ENCODE measurements around the gene ARID1A. TPM values are rescaled to one million over a fixed set of nuclear protein-coding genes. Genes with fewer than 3 reads are reported as not detected.

Gene ARID1A
- total RNA-seq, 2 donors from 2014 or later = 32.7 to 48.8 TPM

DNA sequence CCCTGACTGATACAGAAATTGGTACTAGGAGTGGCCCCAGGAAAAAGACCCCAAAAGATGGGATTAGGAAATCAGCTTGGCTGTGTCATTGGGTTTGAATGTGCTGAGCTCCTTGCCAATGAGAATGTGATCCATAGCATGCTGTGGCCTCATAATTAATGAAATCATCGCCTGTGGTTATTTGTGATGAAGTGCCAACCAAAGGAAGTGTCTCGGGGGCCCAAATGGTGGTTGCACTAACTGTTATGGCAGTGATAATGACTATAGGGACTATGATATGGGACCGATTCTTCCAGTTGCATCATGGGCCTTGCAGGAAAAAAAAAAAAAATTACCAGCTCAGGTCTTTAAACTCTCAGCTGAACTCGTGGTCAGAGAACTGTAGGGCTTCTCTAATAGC lies 115.2 kb downstream of the ARID1A start:
- DNase-seq (ENCODE audit: low spot score) = no peak
- H3K36me3 ChIP-seq = no peaks in the 10 kb centered on the region
- H3K4me1 ChIP-seq = no peaks in the 10 kb centered on the region
- TF ChIP-seq, protein P1, sequence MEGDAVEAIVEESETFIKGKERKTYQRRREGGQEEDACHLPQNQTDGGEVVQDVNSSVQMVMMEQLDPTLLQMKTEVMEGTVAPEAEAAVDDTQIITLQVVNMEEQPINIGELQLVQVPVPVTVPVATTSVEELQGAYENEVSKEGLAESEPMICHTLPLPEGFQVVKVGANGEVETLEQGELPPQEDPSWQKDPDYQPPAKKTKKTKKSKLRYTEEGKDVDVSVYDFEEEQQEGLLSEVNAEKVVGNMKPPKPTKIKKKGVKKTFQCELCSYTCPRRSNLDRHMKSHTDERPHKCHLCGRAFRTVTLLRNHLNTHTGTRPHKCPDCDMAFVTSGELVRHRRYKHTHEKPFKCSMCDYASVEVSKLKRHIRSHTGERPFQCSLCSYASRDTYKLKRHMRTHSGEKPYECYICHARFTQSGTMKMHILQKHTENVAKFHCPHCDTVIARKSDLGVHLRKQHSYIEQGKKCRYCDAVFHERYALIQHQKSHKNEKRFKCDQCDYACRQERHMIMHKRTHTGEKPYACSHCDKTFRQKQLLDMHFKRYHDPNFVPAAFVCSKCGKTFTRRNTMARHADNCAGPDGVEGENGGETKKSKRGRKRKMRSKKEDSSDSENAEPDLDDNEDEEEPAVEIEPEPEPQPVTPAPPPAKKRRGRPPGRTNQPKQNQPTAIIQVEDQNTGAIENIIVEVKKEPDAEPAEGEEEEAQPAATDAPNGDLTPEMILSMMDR (IDR thresholded peaks at IDR 0.05) = no peak
- H3K9me3 ChIP-seq = no peaks in the 10 kb centered on the region
- H3K27me3 ChIP-seq = no peaks in the 10 kb centered on the region
- no peak overlapping the region for H3K27ac ChIP-seq
- no peak overlapping the region for H3K4me3 ChIP-seq

GRCh38 chr1:26811708-26812107 lies 115.9 kb downstream of the ARID1A start:
- TF ChIP-seq, protein P1 (IDR thresholded peaks at IDR 0.05) = no peak
- DNase-seq (ENCODE audit: low spot score) = no peak
- no peaks in the 10 kb centered on the region for H3K4me1 ChIP-seq
- H3K27me3 ChIP-seq = no peaks in the 10 kb centered on the region
- H3K9me3 ChIP-seq = no peaks in the 10 kb centered on the region
- no peak overlapping the region for H3K4me3 ChIP-seq
- H3K27ac ChIP-seq = no peak overlapping the region
- H3K36me3 ChIP-seq = no peaks in the 10 kb centered on the region

- Histone ChIP-seq H3K9me3 (no peaks in the 10 kb centered on the region), H3K27ac (no peak overlapping the region), H3K4me1 (no peaks in the 10 kb centered on the region), H3K36me3 (no peaks in the 10 kb centered on the region), H3K27me3 (no peaks in the 10 kb centered on the region), H3K4me3 (no peak overlapping the region)
- TF ChIP-seq, protein P1 (IDR thresholded peaks at IDR 0.05) = no peak
- DNase-seq (ENCODE audit: low spot score) = no peak
Measured at GRCh38 chr1:26814377-26814776, 118.6 kb downstream of the ARID1A start.

DNA sequence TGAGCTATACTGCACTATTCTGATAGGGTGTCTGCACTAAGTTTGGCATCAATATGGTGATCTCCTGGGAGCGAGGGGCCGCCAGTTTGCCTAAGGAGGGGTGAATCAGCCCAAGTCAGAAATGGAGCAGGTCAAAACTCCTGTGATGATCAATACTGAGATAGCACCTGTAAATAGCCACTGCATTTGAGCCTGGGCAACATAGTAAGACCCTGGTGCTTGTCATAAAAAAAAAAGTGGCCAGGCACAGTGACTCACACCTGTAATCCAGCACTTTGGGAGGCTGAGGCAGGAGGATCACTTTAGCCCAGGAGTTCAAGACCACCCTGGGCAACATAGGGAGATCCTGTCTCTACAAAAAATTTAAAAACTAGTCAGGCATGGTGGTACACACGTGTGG lies 119.1 kb downstream of the ARID1A start:
- H3K27me3 ChIP-seq = no peaks in the 10 kb centered on the region
- H3K9me3 ChIP-seq = no peaks in the 10 kb centered on the region
- H3K4me3 ChIP-seq = no peak overlapping the region
- DNase-seq (ENCODE audit: low spot score) = no peak
- H3K4me1 ChIP-seq = no peaks in the 10 kb centered on the region
- TF ChIP-seq, protein P1 (IDR thresholded peaks at IDR 0.05) = no peak
- no peak overlapping the region for H3K27ac ChIP-seq
- H3K36me3 ChIP-seq = no peaks in the 10 kb centered on the region

DNA sequence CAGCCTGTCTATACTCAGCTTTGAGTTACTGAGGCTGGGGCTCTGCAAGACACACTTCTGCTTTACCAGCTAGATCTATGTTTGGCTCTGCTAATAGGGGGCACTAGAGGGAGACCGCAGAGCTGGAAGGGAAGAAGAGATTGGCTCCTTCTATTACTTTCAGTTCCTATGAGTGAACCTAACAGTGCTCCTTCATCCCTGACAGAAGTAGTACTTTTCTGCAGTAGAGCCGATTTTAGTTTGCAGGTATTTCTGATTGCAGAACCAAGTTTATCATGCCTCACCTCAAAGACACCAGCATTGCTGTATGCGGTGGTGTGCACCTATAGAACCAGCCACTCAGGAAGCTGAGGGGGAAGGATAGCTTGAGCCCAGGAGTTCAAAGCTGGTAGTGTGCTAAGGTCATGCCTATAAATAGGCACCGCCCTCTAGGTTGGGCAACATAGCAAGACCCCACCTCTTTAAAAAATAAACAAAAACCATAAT lies 125.0 kb downstream of the ARID1A start:
- TF ChIP-seq, protein P1 (IDR thresholded peaks at IDR 0.05) = no peak
- DNase-seq (ENCODE audit: low spot score) = no peak
- Histone ChIP-seq H3K27me3 (no peaks in the 10 kb centered on the region), H3K27ac (no peak overlapping the region), H3K4me3 (no peak overlapping the region), H3K9me3 (no peaks in the 10 kb centered on the region), H3K4me1 (peaks cover 0 to 5% of the 10 kb centered on the region in 2 donors), H3K36me3 (no peaks in the 10 kb centered on the region)

DNA sequence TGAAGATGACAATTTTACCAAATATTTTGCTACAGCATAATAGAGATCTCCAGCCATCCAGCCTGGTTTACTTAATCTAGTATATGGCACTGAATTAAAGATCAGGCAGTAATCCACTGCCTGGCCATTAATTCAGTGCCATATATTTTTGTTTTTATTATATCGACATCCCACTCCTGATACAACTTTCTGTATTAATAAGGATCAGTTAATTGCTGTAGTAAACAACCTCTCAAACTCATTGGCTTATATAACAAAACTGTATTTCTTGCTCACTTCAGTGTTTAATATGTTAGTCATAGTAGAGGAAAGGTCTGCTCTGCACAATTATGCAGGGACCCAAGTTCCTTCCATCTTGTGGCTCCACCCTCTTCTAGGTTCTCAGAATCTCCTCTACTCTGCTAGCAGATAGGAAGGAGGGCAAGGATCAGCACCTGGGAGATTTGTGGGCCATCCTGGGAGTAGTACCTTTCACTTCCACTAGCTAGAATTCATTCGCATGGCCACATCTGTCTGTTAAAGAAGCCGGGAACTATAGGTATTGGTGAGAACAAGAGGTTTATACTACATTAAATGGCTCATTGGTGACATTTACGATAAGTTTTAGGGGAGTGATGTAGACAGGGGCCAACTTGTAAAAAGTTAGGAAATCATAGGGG lies 127.1 kb downstream of the ARID1A start:
- no peak overlapping the region for H3K27ac ChIP-seq
- DNase-seq (ENCODE audit: low spot score) = no peak
- TF ChIP-seq, protein P1 (IDR thresholded peaks at IDR 0.05) = no peak

More for the DNA sequence above, 127.1 kb downstream of the ARID1A start:
- H3K4me3 ChIP-seq = no peak overlapping the region
- no peaks in the 10 kb centered on the region for H3K9me3 ChIP-seq
- peaks cover 0 to 18% of the 10 kb centered on the region in 2 donors for H3K4me1 ChIP-seq
- no peaks in the 10 kb centered on the region for H3K27me3 ChIP-seq
- H3K36me3 ChIP-seq = no peaks in the 10 kb centered on the region

Data from right atrium auricular region (tissue), 2 donors.